HUES48 (cell line): ENCODE results near the gene PODXL.
"Not testable (repeated sequence)": the region's sequence is repeated elsewhere in the genome, so short reads cannot be mapped to it uniquely, and the experiment has no call there.

ENCODE experiments used
- H3K27ac ChIP-seq: one replicate; pipeline ENCODE4 v1.7.0; 2013; ENCODE audit warnings: low read depth, low read length, inconsistent platforms
- H3K27me3 ChIP-seq: 2 replicates; pipeline ENCODE4 v1.6.1; 2013; ENCODE audit warnings: mild to moderate bottlenecking, low read length; ENCODE audit not compliant: control insufficient read depth, insufficient read depth
- H3K36me3 ChIP-seq: 2 replicates; pipeline ENCODE4 v1.6.1; 2013; ENCODE audit warnings: low read length; ENCODE audit not compliant: control insufficient read depth, insufficient read depth
- H3K4me1 ChIP-seq: 2 replicates; pipeline ENCODE4 v1.6.1; 2013; ENCODE audit warnings: mild to moderate bottlenecking, low read length; ENCODE audit not compliant: control insufficient read depth, insufficient read depth
- H3K4me3 ChIP-seq: 2 replicates; pipeline ENCODE4 v1.5.1; 2013; ENCODE audit warnings: mild to moderate bottlenecking, low read depth, low read length
- H3K9ac ChIP-seq: 2 replicates; pipeline ENCODE4 v1.6.1; 2013; ENCODE audit warnings: mild to moderate bottlenecking, low read depth, low read length, moderate library complexity
- H3K9me3 ChIP-seq: 2 replicates; pipeline ENCODE4 v1.6.1; 2013; ENCODE audit warnings: low read length; ENCODE audit not compliant: control insufficient read depth, insufficient read depth

PODXL gene

DNA sequence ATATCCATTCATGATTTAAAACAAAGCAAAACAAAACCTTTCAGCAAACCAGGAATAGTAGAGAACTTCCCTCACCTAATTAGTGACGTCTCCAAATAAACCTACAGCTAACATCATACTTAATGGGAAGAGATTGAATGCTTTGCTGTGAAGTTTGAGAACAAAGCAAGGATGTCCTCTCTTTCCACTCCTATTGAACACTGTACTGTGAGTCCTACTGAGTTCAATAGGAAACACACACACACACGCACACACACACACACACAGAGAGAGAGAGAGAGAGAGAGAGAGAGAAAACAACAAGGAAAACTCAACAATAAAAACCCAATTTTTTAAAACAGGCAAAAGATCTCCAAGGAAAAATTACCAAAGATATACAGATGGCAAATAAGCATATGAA is 32.3 kb downstream of the PODXL start:
- H3K27me3 ChIP-seq: no peaks in the 10 kb centered on the region
- H3K4me1 ChIP-seq: peaks cover 78% of the 10 kb centered on the region
- peak overlapping the region; percentile 2 for H3K27ac ChIP-seq
- H3K9me3 ChIP-seq: no peaks in the 10 kb centered on the region
- H3K9ac ChIP-seq: no peak overlapping the region
- no peak overlapping the region for H3K4me3 ChIP-seq
- peaks cover 52% of the 10 kb centered on the region for H3K36me3 ChIP-seq

DNA sequence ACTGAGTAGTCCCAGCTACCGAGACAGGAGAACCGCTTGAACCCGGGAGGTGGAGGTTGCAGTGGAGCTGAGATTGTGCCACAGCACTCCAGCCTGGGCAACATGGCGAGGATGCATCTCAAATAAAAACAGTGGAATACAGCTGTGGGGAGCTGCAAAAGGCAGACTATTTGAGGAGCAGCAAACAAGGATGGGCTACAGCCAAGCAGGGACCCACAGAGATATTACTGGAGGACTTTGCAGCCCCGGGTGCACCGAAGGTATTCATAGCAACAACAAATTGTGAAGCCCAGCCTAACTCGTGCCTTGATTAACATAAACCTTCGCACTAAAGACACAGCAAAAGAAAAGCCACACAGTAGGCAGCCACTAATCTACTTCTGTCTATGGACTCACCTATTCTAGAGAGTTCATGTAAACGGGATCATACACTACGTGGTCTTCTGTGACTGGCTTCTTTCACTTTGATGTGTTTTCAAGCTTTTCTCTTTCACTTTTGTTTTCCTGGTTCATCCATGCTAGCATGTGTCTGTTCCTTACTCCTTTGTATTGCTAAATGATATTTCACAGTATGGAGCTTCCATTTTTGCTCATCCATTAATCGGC is 34.0 kb downstream of the PODXL start:
- H3K9ac ChIP-seq: no peak overlapping the region
- H3K9me3 ChIP-seq: no peaks in the 10 kb centered on the region
- peak overlapping the region; percentile 54 for H3K27ac ChIP-seq
- no peaks in the 10 kb centered on the region for H3K27me3 ChIP-seq
- H3K36me3 ChIP-seq: peaks cover 54% of the 10 kb centered on the region
- no peak overlapping the region for H3K4me3 ChIP-seq
- peaks cover 78% of the 10 kb centered on the region for H3K4me1 ChIP-seq

DNA sequence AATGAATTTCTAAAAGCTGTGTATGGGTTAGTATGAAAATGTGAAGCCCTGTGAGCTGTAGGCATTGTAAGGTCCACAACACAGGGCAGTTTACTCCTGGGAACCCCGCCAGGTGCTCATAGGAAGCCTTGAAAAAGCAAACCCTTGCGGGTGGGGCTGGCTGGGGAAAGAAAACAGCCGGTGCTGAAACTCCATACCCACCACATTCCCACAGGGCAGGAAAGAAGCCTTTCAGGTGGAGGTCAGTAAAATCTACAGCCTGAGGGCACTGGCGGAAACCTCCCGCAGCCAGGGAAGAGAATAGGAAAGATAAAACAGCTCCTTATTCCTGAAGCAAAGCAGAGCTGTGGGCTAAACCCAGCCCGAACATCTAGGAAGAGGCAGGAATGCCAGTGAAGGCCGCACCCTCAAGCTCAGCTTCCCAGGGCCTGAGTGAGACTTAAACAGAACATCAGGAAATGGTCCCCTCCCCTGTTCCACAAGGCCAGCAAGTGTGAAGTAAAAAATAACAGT is 34.7 kb downstream of the PODXL start:
- Histone ChIP-seq H3K4me3 (no peak overlapping the region), H3K27ac (peak overlapping the region; percentile 54), H3K4me1 (peaks cover 72% of the 10 kb centered on the region), H3K9ac (no peak overlapping the region), H3K9me3 (no peaks in the 10 kb centered on the region), H3K36me3 (peaks cover 55% of the 10 kb centered on the region), H3K27me3 (no peaks in the 10 kb centered on the region)

DNA sequence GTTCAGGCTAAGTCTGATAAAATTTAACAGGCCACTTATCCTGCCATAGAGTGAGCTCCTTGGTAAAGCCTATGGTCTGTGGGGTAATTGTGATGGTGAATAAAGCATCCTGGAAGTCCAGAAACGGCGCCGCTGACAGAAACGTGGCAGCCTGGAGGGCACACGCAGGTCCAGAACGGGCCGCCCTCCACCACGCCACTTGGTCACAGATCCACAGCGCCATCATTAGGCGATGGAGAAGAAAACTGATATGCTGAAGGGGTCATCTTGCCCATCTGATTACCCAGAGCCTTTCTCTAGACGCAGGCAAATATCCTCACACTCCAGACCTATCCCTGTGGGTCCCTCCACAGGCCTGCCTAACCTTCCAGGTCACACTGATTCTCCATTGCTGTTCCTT is 37.8 kb downstream of the PODXL start:
- Histone ChIP-seq H3K4me3 (no peak overlapping the region), H3K36me3 (peaks cover 60% of the 10 kb centered on the region), H3K27me3 (no peaks in the 10 kb centered on the region), H3K4me1 (peaks cover 52% of the 10 kb centered on the region), H3K9ac (no peak overlapping the region), H3K27ac (peak overlapping the region; percentile 43), H3K9me3 (no peaks in the 10 kb centered on the region)

DNA sequence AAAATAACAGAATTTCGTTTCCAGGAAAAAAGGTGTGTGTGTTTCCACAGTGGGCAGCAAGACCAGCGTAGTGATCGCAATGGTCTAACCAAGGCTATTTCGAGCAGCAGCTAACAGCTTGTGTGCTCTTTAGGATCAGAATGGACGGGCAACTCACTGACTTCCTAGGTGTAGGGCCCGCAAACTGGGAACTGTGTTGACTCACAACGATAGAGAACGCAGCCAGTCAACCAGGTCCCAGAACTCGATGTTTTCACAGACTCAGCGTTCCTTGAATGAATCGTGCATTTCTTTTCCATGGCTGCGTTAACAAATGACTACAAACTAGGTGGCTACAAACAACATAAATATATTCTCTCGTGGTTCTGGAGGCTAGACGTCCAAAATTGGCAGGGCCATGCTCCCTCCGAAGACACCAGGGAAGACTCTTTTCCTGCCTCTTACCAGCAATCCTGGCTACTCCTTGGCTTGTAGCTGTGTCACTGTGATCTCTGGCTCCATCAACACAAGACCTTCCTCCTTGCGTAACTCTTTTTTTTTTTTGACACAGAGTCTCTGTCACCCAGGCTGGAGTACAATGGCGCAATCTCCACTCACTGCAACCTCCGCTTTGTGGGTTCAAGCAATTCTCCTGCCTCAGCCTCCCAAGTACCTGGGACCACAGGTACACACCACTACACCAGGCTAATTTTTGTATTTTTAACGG is 39.1 kb downstream of the PODXL start:
- Histone ChIP-seq H3K9me3 (no peaks in the 10 kb centered on the region), H3K27me3 (no peaks in the 10 kb centered on the region), H3K27ac (peak overlapping the region; percentile 22), H3K4me3 (no peak overlapping the region), H3K4me1 (peaks cover 50% of the 10 kb centered on the region), H3K36me3 (peaks cover 66% of the 10 kb centered on the region), H3K9ac (no peak overlapping the region)

DNA sequence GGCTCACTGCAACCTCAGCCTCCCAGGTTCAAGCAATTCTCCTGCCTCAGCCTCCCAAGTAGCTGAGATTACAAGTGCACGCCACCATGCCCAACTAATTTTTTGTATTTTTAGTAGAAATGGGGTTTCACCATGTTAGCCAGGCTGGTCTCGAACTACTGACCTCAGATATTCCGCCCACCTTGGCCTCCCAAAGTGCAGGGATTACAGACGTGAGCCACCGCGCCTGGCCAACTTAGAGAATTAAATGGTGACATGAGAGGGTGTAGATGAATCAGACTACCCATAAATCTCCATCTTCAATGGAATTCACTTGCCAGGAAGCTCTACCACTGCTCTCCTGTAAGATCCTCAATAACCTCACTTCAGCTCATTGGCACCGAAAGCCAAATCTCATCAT is 41.0 kb downstream of the PODXL start:
- Histone ChIP-seq H3K27ac (peak overlapping the region; percentile 5), H3K4me1 (peaks cover 36% of the 10 kb centered on the region), H3K36me3 (peaks cover 79% of the 10 kb centered on the region)
- H3K9me3 ChIP-seq, H3K27me3 ChIP-seq, H3K9ac ChIP-seq, H3K4me3 ChIP-seq: not testable (repeated sequence)

DNA sequence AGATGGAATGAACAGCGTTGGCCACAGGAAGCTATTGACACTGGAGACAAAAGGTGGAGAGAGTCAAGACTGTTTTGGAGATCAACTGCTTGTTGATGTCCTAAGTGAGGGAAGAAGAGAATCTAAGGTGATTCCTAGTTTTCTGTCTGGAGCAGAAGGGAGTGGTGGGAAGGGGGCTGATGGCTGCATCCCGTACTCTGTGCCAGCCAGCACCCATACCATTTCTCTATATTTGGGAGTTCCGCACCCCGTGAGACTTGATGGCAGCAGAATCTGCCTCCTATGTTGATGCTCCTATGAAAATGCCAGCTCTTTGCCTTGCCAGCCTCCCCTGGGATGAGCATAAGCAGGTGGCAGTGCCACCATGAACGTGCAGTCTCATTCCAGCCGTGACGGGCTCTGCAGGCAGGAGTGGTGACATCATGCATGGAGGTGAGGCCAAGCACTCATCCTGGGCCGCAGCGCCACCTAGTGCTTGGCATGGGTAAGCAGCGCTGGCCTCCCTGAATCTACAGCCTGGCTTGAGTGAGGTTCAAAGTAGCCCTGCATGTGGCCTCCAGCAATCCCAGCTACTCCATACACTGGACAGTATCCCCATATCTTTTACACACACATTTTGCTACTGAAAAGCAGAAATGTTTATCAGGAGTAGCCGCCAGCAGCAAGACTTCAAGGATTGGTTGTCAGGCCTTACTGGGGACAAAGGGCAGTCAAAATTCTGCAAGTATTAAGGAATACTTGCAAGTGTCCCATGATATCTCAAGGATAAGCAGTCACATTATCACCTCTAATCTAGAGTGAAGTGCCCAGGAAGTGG is 43.0 kb downstream of the PODXL start:
- peaks cover 22% of the 10 kb centered on the region for H3K4me1 ChIP-seq
- peak overlapping the region; percentile 71 for H3K27ac ChIP-seq
- H3K9ac ChIP-seq: no peak overlapping the region
- H3K36me3 ChIP-seq: peaks cover 77% of the 10 kb centered on the region
- H3K9me3 ChIP-seq: no peaks in the 10 kb centered on the region
- no peak overlapping the region for H3K4me3 ChIP-seq
- no peaks in the 10 kb centered on the region for H3K27me3 ChIP-seq

DNA sequence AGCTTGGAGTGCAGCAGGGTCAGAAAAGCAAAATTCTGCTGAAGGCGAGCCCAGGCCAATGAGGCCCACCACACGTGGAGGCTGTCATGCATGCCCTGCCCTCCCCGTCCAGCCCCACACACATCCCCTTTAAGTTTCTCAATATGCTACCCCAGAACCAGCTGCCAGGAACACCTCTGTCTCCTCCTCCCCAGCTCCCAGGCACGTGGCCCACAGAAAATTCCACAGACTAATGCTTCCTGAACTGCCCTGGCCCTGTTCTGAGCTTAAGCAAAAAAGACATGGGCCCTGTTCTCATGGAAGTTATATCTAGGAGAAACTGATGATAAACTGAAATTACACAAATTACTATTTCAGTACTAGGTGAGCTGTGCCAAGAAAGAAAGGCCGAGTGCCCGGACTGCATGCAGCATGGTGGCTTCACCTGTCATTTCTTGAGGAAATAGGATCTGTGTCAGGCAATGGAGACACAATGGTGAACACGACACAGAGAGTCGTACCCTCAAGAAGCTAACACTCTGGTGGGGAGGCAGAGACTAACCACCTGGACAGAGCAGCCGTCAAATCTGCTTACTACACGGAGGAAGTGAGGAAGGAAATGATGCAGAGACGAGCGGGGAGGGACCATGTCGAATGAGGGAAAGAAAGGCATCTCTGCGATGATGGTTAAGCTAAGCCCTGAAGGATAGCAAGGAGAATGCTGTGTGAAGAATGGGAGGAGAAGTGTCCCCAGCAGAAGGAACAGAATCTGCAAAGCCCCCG is 44.5 kb downstream of the PODXL start:
- peak overlapping the region; percentile 34 for H3K27ac ChIP-seq
- H3K4me3 ChIP-seq: no peak overlapping the region
- H3K9ac ChIP-seq: no peak overlapping the region
- H3K27me3 ChIP-seq: no peaks in the 10 kb centered on the region
- peaks cover 79% of the 10 kb centered on the region for H3K36me3 ChIP-seq
- H3K4me1 ChIP-seq: peaks cover 18% of the 10 kb centered on the region
- H3K9me3 ChIP-seq: no peaks in the 10 kb centered on the region

DNA sequence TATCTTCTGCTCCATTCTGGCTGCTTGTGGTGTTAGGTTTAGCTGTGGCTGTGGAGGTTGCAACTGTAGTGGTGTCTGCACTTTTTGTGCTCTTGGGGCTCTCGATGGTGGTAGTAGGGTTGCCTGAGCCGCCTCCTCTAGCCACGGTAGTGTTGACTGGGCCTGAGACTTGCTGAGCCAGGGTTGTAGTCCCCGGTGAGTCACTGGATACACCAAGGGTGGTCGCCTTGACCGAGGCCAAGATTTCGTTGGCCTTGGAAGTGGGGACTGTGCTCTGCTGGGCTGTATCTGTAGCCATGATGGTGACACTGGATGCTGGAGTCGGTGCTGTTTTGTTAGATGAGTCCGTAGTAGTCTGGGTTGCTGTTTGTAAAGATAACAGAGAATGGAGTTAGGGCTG is 45.4 kb downstream of the PODXL start:
- Histone ChIP-seq H3K9ac (no peak overlapping the region), H3K4me1 (peaks cover 18% of the 10 kb centered on the region), H3K9me3 (no peaks in the 10 kb centered on the region), H3K27me3 (no peaks in the 10 kb centered on the region), H3K27ac (no peak overlapping the region), H3K36me3 (peaks cover 79% of the 10 kb centered on the region), H3K4me3 (no peak overlapping the region)

DNA sequence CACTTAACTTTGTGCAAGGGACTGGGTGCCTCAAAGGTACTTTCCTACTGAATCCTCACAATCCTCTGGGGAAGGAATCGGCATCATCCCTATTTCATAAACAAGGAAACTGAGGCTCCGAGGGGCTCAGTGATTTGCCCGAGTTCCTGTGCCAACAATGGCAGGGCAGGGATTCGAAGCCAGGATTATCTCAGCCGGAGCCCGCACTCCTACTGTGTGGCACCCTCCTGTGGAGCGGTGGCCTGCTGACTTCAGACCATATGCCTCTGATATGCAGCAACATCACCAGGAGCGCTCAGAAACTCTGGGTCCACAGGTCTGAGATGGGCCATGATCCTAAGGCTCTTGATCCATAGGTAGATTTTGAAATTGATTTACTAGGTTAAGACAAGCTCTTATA is 46.6 kb downstream of the PODXL start:
- Histone ChIP-seq H3K27ac (peak overlapping the region; percentile 54), H3K4me1 (peaks cover 18% of the 10 kb centered on the region), H3K9me3 (no peaks in the 10 kb centered on the region), H3K9ac (no peak overlapping the region), H3K4me3 (no peak overlapping the region), H3K27me3 (no peaks in the 10 kb centered on the region), H3K36me3 (peaks cover 84% of the 10 kb centered on the region)
